HEK293T (cell line): ENCODE measurements around the gene TSPAN1.

Source experiments
- CTCF ChIA-PET: fragments of 350-600 bp; formaldehyde crosslinking; extraction: SDS; loops from one replicate; lab custom pipeline; 2021; ENCODE audit warnings: antibody characterized with exemption, inconsistent platforms; lab: Yijun Ruan, JAX
- POLR2A ChIA-PET: fragments of 350-600 bp; formaldehyde crosslinking; extraction: SDS; loops from one replicate; lab custom pipeline; 2020; ENCODE audit warnings: antibody characterized with exemption, inconsistent platforms; lab: Yijun Ruan, JAX
- DNase-seq: peaks from one replicate; pipeline ENCODE4 v3.0.0; 2012; ENCODE audit warnings: mixed read lengths; ENCODE audit errors: extremely low spot score
- ARNT ChIP-seq: fragments of 450-650 bp; IDR thresholded peaks from 2 replicates; pipeline ENCODE4 v1.6.1; 2017; ENCODE audit warnings: mild to moderate bottlenecking
- BHLHE40 ChIP-seq: fragments of 450-650 bp; IDR thresholded peaks from 2 replicates; pipeline ENCODE4 v1.6.1; 2016; ENCODE audit warnings: mild to moderate bottlenecking, moderate library complexity, borderline replicate concordance
- CTBP1 ChIP-seq: fragments of 450-650 bp; IDR thresholded peaks from 2 replicates; pipeline ENCODE4 v1.6.1; 2016; ENCODE audit warnings: borderline replicate concordance
- ELF4 ChIP-seq: fragments of 450-650 bp; IDR thresholded peaks from 2 replicates; pipeline ENCODE4 v1.6.1; 2017; ENCODE audit warnings: antibody characterized with exemption
- FOXA1 ChIP-seq: fragments of 450-650 bp; IDR thresholded peaks from 2 replicates; pipeline ENCODE4 v1.6.1; 2016; ENCODE audit warnings: mild to moderate bottlenecking
- FOXK2 ChIP-seq: fragments of 450-650 bp; IDR thresholded peaks from 2 replicates; pipeline ENCODE4 v1.6.1; 2016; ENCODE audit warnings: mild to moderate bottlenecking
- FOXM1 ChIP-seq: fragments of 450-650 bp; IDR thresholded peaks from 2 replicates; pipeline ENCODE4 v1.6.1; 2017; ENCODE audit warnings: mild to moderate bottlenecking, borderline replicate concordance
- HDGF ChIP-seq: fragments of 450-650 bp; IDR thresholded peaks from 2 replicates; pipeline ENCODE4 v1.6.1; 2017; ENCODE audit warnings: antibody characterized with exemption, borderline replicate concordance
- L3MBTL2 ChIP-seq: fragments of 450-650 bp; conservative IDR thresholded peaks from 2 replicates; pipeline ENCODE4 v1.6.1; 2016; ENCODE audit warnings: mild to moderate bottlenecking
- LEF1 ChIP-seq: fragments of 450-650 bp; IDR thresholded peaks from 2 replicates; pipeline ENCODE4 v1.6.1; 2017; ENCODE audit warnings: mild to moderate bottlenecking, borderline replicate concordance
- NFRKB ChIP-seq: fragments of 450-650 bp; IDR thresholded peaks from 2 replicates; pipeline ENCODE4 v1.6.1; 2016; ENCODE audit warnings: mild to moderate bottlenecking, moderate library complexity
- PKNOX1 ChIP-seq: fragments of 450-650 bp; IDR thresholded peaks from 2 replicates; pipeline ENCODE4 v1.6.1; 2016
- SP1 ChIP-seq: fragments of 450-650 bp; IDR thresholded peaks from 2 replicates; pipeline ENCODE4 v1.6.1; 2017
- SUZ12 ChIP-seq: fragments of 450-650 bp; IDR thresholded peaks from 2 replicates; pipeline ENCODE4 v1.6.1; 2016; ENCODE audit warnings: mild to moderate bottlenecking
- TARDBP ChIP-seq: fragments of 450-650 bp; IDR thresholded peaks from 2 replicates; pipeline ENCODE4 v1.6.1; 2016
- ZNF384 ChIP-seq: fragments of 450-650 bp; IDR thresholded peaks from 2 replicates; pipeline ENCODE4 v1.6.1; 2016

Gene TSPAN1

GRCh38 chr1:46158312-46159281 is 16.3 kb upstream of the TSPAN1 start:
- no peak for DNase-seq
- CTCF ChIA-PET: no interaction called here
- POLR2A ChIA-PET: interaction anchor here (1.7 kb wide), 1 partner anchor 26 kb away, joined by 4 read pairs; the partner anchor contains the start of gene PIK3R3
- TF ChIP-seq L3MBTL2 (no peak), LEF1 (no peak), FOXA1 (no peak)

GRCh38 chr1:46159516-46159915 is 15.4 kb upstream of the TSPAN1 start:
- POLR2A ChIA-PET: interaction anchor here (1.7 kb wide), 1 partner anchor 27 kb away, joined by 4 read pairs; the partner anchor contains the start of gene PIK3R3
- DNase-seq: no peak
- TF ChIP-seq PKNOX1 (no peak), HDGF (no peak), SP1 (no peak), FOXM1 (no peak), ZNF384 (no peak), L3MBTL2 (no peak), NFRKB (no peak), LEF1 (no peak), ELF4 (no peak), ARNT (no peak), FOXA1 (no peak), CTBP1 (no peak), SUZ12 (no peak), BHLHE40 (no peak), TARDBP (no peak), FOXK2 (no peak)
- CTCF ChIA-PET: no interaction called here

GRCh38 chr1:46160212-46160611 is 14.7 kb upstream of the TSPAN1 start:
- POLR2A ChIA-PET: no interaction called here
- CTCF ChIA-PET: no interaction called here
- no peak for DNase-seq
- TF ChIP-seq BHLHE40 (no peak), TARDBP (no peak), NFRKB (no peak), SUZ12 (no peak), SP1 (no peak), ZNF384 (no peak), HDGF (no peak), ELF4 (no peak), FOXM1 (no peak), ARNT (no peak), LEF1 (no peak), FOXK2 (no peak)

GRCh38 chr1:46166521-46167462 is 8.1 kb upstream of the TSPAN1 start:
- TF ChIP-seq PKNOX1 (no peak), FOXM1 (no peak), SP1 (no peak)
- no peak for DNase-seq
- POLR2A ChIA-PET: no interaction called here
- CTCF ChIA-PET: interaction anchor here (0.6 kb wide), 1 partner anchor 12 kb away, joined by 5 read pairs; no protein-coding TSS in a partner anchor

- POLR2A ChIA-PET: no interaction called here
Measured at GRCh38 chr1:46168477-46168876, 6.4 kb upstream of the TSPAN1 start.

More at GRCh38 chr1:46168477-46168876, 6.4 kb upstream of the TSPAN1 start:
- CTCF ChIA-PET: interaction anchor here (0.7 kb wide), 1 partner anchor 258 kb away, joined by 3 read pairs; no protein-coding TSS in a partner anchor
- TF ChIP-seq HDGF (no peak), SP1 (no peak), ELF4 (no peak), CTBP1 (no peak), PKNOX1 (no peak), NFRKB (no peak), FOXA1 (no peak), L3MBTL2 (no peak)
- no peak for DNase-seq
